KMS-11 (cell line): ENCODE data around the gene CACNA2D1.

Experiments used
- H2AFZ ChIP-seq: fragments of 200-600 bp; sonication (generic); 2 replicates; pipeline ENCODE4 v1.6.1; 2016; ENCODE audit warnings: antibody characterized with exemption, mixed run types, low read depth
- H3K27ac ChIP-seq: fragments of 200-600 bp; sonication (generic); 2 replicates; pipeline ENCODE4 v1.6.1; 2016; ENCODE audit warnings: mild to moderate bottlenecking, mixed run types
- H3K27me3 ChIP-seq: fragments of 200-600 bp; sonication (generic); 2 replicates; pipeline ENCODE4 v1.6.1; 2017; ENCODE audit warnings: mild to moderate bottlenecking, low read depth, mixed run types, moderate library complexity; ENCODE audit not compliant: insufficient read depth
- H3K36me3 ChIP-seq: fragments of 200-600 bp; sonication (generic); 2 replicates; pipeline ENCODE4 v1.6.1; 2017; ENCODE audit warnings: mild to moderate bottlenecking, mixed run types; ENCODE audit not compliant: insufficient read depth
- H3K4me1 ChIP-seq: fragments of 200-600 bp; sonication (generic); 2 replicates; pipeline ENCODE4 v1.6.1; 2016; ENCODE audit warnings: mild to moderate bottlenecking, low read depth, mixed run types; ENCODE audit not compliant: poor library complexity, severe bottlenecking
- H3K4me2 ChIP-seq: fragments of 200-600 bp; sonication (generic); 2 replicates; pipeline ENCODE4 v1.7.0; 2016; ENCODE audit warnings: mild to moderate bottlenecking, mixed run types
- H3K4me3 ChIP-seq: fragments of 200-600 bp; sonication (generic); IDR thresholded peaks from 2 replicates; pipeline ENCODE4 v1.6.1; 2017; ENCODE audit warnings: low read depth, low read length, mixed read lengths; ENCODE audit not compliant: insufficient read depth
- H3K79me2 ChIP-seq: fragments of 200-600 bp; sonication (generic); 2 replicates; pipeline ENCODE4 v1.6.1; 2016; ENCODE audit warnings: low read depth, mixed run types; ENCODE audit not compliant: insufficient read depth
- H3K9ac ChIP-seq: fragments of 200-600 bp; sonication (generic); 2 replicates; pipeline ENCODE4 v1.6.1; 2016; ENCODE audit warnings: mild to moderate bottlenecking, mixed run types
- H4K20me1 ChIP-seq: fragments of 200-600 bp; sonication (generic); 2 replicates; pipeline ENCODE4 v1.6.1; 2016; ENCODE audit warnings: mild to moderate bottlenecking, mixed run types; ENCODE audit not compliant: insufficient read depth
- CTCF ChIP-seq: fragments of 200-600 bp; sonication (generic); conservative IDR thresholded peaks from 2 replicates; pipeline ENCODE4 v1.6.1; 2017; ENCODE audit warnings: low read depth, mild to moderate bottlenecking, antibody characterized with exemption, low read length, moderate library complexity, mixed read lengths

The CACNA2D1 gene

DNA sequence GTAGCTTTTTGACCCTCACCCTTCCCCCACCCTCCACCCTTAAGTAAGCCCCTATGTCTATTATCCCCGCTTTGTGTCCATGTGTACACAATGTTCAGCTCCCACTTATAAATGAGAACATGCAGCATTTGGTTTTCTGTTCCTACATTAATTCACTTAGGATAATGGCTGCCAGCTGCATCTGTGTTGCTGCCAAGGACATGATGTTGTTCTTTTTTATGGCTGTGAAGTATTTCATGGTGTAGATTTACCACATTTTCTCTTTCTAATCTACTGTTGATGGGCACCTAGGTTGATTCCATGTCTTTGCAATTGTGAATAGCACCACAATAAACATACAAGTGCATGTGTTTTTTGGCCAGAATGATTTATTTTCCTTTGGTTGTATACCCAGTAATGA, 232.2 kb downstream of the CACNA2D1 start:
- TF ChIP-seq CTCF = no peak
- no peaks in the 10 kb centered on the region for H3K27me3 ChIP-seq
- no peak overlapping the region for H3K27ac ChIP-seq
- H3K4me3 ChIP-seq = no peak overlapping the region
- no peak overlapping the region for H3K9ac ChIP-seq
- H3K36me3 ChIP-seq = no peaks in the 10 kb centered on the region
- H4K20me1 ChIP-seq = no peaks in the 10 kb centered on the region
- H3K79me2 ChIP-seq = no peaks in the 10 kb centered on the region
- H2AFZ ChIP-seq = no peak overlapping the region
- H3K4me2 ChIP-seq = no peak overlapping the region
- no peaks in the 10 kb centered on the region for H3K4me1 ChIP-seq

GRCh38 chr7:82210416-82211184, 233.0 kb downstream of the CACNA2D1 start:
- Histone ChIP-seq H3K4me2 (no peak overlapping the region), H3K79me2 (no peaks in the 10 kb centered on the region), H2AFZ (no peak overlapping the region), H3K27me3 (no peaks in the 10 kb centered on the region), H3K9ac (no peak overlapping the region), H3K27ac (no peak overlapping the region), H3K4me3 (no peak overlapping the region), H4K20me1 (no peaks in the 10 kb centered on the region), H3K36me3 (no peaks in the 10 kb centered on the region), H3K4me1 (no peaks in the 10 kb centered on the region)
- no peak for TF ChIP-seq CTCF

- Histone ChIP-seq H3K9ac (no peak overlapping the region), H3K4me3 (no peak overlapping the region), H3K4me1 (peaks cover 4% of the 10 kb centered on the region), H3K79me2 (no peaks in the 10 kb centered on the region), H4K20me1 (no peaks in the 10 kb centered on the region), H3K27ac (no peak overlapping the region), H3K27me3 (no peaks in the 10 kb centered on the region), H3K4me2 (no peak overlapping the region), H2AFZ (no peak overlapping the region), H3K36me3 (no peaks in the 10 kb centered on the region)
- no peak for TF ChIP-seq CTCF
Observed at GRCh38 chr7:82209179-82209747, 234.3 kb downstream of the CACNA2D1 start.

DNA sequence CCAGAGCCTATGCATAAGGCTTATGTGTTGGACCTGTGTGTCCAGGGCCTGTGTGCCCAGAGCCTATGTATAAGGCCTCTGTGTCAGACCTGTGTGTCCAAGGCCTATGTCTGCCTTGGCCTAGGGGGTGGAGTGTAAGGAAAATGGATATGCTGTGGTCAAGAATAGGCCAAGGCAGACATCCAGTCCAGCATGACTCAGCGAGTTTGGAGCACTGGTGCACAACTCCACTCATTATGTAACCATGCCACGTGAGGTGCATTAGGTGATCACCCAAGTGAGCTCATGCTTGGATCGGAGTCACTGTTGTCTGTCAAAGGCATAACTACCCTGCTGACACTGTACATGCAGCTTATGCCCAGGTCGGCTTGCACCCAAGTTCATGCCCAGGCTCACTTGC, 238.9 kb downstream of the CACNA2D1 start:
- no peak overlapping the region for H2AFZ ChIP-seq
- no peak overlapping the region for H3K4me2 ChIP-seq
- peaks cover 4% of the 10 kb centered on the region for H3K4me1 ChIP-seq
- H3K27me3 ChIP-seq = no peaks in the 10 kb centered on the region
- H3K36me3 ChIP-seq = no peaks in the 10 kb centered on the region
- no peak overlapping the region for H3K4me3 ChIP-seq
- no peak overlapping the region for H3K9ac ChIP-seq
- no peak overlapping the region for H3K27ac ChIP-seq
- no peak for TF ChIP-seq CTCF
- no peaks in the 10 kb centered on the region for H4K20me1 ChIP-seq
- no peaks in the 10 kb centered on the region for H3K79me2 ChIP-seq
